Left ventricle myocardium superior (tissue), 1 donor: ENCODE measurements around the gene UGT2B7. TPM values are rescaled to one million over a fixed set of nuclear protein-coding genes. Genes with fewer than 3 reads are reported as not detected.
"Not testable (repeated sequence)": the region's sequence is repeated elsewhere in the genome, so short reads cannot be mapped to it uniquely, and the experiment has no call there.

Source experiments
- ATAC-seq: fragments of 200-7000 bp; cut with Tn5 transposase; one replicate; pipeline ENCODE4 v1.9.1; 2020; ENCODE audit warnings: mild to moderate bottlenecking, moderate library complexity
- DNase-seq: peaks from one replicate; pipeline ENCODE4 v3.0.0-alpha.2; 2020
- intact Hi-C: fragments of 100-400 bp; cut with micrococcal nuclease; formaldehyde crosslinking; loops from one replicate; pipeline ENCODE4 v1.11.0; 2022
- total RNA-seq: library from RNA; stranded (reverse); fragmentation: NEBNext Ultra II Directional; extraction: Animal tissue kit (Norgen Biotek cat#: 25700); gene quantifications from one replicate; pipeline ENCODE4 v1.2.1, GENCODE V29; 2021
- donor health status: DM: no; HTN: yes; CAD: no; lungs with severe emphysema.

The UGT2B7 gene
- total RNA-seq, 1 donor from 2014 or later = not detected

DNA sequence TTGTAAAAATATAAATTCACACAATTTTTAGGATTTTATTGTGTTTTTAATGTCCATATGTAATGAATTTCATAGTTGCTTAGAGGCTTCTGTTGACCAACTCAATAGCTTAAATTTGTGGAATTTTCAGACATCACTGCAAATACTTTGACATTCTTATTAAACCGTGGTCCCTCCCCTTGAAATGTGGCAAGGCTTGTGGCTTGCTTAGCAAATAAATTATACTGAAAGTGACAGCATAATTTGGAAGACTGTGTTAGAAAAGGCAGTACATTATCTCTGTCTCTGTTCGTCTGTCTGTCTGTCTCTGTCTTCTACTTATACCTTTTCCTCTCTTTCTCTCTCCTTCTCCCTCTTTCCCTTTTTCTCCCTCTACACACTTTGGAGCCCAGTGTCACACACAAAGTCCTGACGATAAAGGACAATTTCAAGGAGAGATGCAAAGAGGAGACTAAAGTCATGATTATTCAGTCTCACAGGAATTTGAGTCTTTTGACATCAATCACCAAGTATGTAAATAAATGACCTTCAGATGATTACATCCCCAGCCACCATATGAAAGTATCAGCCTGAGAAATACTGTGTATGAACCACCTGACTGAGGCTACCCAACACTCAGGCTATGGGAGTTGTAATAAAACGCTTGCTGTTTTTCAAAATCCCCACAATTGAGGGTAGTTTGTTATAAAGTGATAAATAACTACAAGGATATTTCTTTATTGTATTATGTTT, 21.0 kb upstream of the UGT2B7 start:
- DNase-seq (no peak), ATAC-seq (no peak)
- intact Hi-C loops = no loop called here

DNA sequence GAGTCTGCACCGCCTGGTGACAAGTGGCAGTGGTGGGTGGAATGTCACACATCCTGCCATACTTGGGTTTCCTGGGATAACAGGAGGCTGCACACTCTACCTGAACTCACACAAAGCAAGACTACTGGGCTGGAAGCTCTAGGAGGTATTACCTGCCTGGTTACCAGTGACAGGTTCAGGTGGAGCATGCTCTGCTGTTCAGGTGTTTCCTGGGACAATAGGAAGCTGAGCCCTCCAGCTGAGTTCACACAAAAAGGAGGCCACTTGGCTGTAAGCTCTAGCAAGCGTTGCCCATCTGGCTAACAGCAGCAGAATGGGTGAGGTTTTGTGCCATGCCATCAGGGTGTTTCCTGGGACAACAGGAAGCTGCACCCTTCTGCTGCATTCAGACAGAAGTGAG, 17.4 kb upstream of the UGT2B7 start:
- ATAC-seq (no peak), DNase-seq (no peak)
- intact Hi-C loops = no loop called here

DNA sequence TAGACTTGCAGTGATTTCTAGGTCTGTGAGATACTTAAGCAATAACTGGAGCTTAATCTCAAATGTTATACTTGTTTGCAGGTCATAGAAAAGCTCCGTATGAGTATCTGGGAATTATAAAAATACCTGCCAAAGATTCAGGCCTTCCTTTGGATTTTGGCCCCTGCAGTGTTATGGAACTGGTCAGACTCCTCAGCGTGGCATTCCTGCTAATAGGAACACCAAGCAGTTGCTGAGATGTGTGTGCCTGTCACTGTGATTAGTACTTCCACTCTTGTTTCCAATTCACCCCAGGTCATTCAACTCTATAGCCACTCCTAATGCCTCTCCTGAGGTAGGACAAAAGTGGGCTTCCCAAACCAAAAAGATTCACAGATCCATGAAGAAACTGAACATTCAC, 7.8 kb upstream of the UGT2B7 start:
- DNase-seq = no peak
- intact Hi-C loops = no loop called here
- ATAC-seq = no peak

DNA sequence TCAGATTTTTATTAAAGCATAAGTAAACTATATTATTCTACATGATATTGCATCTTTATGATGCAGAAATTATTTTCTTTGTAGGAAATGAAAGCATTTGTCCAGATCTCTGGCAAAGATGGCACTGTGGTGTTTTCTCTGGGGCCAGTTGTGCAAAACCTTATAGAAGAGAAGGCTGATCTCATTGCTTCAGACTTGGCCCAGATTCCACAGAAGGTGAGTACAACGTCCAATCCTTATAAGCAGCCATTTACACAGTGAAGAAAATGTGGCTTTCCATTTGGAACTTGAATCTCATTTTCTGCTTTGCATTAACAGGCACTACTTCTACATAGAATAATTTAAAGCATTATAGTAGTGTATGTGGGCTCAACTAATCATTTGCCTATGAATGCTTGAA, 6.9 kb upstream of the UGT2B7 start:
- no peak for DNase-seq
- ATAC-seq = no peak
- intact Hi-C loops = no loop called here

DNA sequence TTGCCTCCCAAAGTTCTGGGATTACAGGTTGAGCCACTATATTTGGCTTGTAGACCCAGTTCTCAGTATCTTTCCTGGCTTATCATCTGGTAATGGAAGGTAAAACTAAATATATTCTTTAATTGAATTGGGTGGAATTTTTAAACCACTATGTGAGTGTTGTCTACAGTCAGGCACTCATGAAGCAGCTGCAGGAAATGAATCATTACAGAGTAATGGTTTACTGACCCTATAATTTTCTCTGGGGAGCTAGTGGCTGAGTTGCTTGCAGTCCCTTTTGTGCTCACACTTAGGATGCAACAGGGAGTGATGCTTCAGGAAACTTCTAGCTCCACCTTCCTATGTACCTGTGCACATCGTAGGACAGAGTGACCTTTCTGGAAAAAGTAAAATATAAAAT, 4.1 kb upstream of the UGT2B7 start:
- no peak for ATAC-seq
- intact Hi-C loops = no loop called here
- DNase-seq = no peak

DNA sequence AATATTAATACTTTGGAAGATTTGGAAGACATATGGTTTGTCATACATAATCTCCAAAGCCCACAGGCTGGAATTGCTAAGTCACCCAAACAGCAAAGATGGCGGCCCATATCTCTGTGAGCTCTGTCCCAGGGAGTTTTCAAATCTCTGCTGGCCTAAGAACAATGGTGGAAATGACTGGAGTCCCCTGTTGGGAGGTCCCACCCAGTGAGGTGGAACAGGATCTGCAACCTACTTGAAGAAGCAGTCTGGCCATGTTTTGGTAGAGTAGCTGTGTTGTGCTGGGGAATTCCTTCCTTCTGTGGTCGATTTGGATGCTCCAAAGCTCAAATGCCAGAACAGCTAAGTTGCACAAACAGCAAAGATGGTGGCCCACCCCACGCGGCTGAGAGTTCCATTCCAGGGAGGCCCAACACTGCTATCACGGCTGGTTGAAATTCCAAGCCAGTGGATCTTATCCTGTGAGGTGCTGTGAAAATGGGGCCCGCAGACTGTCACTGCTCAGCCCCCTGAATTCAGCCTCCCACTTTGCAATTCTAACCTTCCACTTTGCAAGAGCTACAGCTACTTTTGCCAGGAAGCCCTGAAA, 3.2 kb upstream of the UGT2B7 start:
- DNase-seq = no peak
- ATAC-seq = no peak
- intact Hi-C loops = no loop called here

DNA sequence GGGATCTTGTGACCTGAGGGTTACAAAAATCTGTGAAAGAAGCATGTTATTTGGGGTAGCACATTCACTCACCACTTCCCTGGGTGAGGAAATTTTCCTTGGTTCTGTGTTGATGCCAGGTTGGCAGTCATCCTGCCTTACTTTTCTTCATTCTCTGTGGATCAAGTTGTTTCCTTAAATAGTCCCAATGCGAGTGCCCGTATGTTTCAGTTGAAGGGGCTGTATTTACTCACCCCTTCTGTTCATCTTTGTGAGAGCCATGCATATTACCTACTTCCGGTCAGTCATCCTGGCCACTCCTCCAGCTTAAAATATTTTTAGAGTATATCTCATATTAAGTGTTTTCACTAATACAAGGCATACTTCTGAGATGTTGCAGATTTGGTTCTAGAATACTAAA, 2.6 kb upstream of the UGT2B7 start:
- ATAC-seq (no peak), DNase-seq (no peak)
- intact Hi-C loops = no loop called here

DNA sequence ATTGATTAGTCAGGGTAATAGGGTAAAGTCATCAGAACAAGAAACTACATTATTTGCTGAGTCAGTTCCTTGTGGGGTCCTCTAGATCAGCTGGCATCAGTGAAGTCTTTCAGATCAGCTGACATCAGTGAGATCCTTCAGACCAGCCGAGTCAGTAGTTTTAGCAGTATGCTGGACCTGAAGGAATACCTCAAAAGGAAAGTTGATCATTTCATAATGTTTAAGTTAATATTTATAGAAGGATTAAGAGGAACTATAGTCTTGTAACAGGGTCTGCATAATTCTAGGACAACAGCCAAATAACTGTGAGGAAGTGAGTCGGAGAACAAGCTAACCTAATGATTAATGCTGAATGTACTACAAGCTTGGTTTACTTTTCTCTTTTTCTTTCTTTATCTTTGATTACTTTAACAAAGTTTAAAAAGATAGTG, 958 bp upstream of the UGT2B7 start:
- ATAC-seq (no peak), DNase-seq (no peak)
- intact Hi-C loops = no loop called here

DNA sequence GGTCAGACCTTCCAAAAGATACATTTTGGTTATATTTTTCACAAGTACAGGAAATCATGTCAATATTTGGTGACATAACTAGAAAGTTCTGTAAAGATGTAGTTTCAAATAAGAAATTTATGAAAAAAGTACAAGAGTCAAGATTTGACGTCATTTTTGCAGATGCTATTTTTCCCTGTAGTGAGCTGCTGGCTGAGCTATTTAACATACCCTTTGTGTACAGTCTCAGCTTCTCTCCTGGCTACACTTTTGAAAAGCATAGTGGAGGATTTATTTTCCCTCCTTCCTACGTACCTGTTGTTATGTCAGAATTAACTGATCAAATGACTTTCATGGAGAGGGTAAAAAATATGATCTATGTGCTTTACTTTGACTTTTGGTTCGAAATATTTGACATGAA, 536 bp downstream of the UGT2B7 start:
- ATAC-seq (no peak), DNase-seq (no peak)
- intact Hi-C loops = no loop called here

DNA sequence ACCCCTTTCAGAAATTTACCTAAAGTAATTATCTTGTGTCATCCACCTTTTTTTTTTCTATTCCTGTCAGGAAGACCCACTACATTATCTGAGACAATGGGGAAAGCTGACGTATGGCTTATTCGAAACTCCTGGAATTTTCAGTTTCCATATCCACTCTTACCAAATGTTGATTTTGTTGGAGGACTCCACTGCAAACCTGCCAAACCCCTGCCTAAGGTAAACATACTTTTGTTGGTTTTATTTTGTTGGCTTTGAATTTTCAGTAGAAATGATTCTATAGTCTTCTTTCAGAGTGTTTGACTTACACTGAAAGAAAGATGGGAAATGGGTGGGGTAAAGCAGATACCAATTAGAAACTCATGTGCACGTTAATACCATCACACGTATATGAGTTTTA, 2.2 kb downstream of the UGT2B7 start:
- intact Hi-C loops = no loop called here
- DNase-seq (no peak), ATAC-seq (no peak)

DNA sequence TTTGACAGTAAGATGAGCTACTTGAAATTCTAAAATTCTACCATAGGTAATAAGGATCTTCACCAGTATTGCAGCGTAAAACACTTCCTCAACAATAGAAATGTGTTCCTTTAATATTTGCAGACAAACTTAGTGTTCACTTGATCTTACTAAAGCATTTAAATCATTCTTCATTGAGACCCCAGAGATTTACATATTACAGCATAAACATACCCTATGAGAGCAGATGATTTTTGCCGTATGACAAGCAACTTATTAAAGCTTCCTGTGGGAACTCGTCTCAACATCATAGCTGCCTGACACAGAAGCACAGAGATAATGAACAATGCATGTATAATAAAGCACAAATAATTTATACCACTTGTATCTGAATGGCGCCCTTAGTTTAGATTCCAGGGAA, 3.6 kb downstream of the UGT2B7 start:
- DNase-seq (no peak), ATAC-seq (no peak)
- intact Hi-C loops = no loop called here

DNA sequence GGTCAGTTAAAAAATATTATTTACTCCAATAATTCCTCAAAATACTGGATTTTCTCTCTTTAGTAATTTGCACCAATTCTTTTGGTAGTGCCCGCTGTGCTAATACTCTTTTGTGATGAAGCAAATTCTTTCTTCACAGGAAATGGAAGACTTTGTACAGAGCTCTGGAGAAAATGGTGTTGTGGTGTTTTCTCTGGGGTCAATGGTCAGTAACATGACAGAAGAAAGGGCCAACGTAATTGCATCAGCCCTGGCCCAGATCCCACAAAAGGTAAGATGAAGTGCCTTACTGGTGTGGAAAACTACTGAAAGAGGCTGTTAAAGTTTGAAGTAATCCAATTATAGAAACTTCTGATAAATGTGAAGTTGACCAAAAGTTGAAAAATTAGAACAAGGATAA, 6.4 kb downstream of the UGT2B7 start:
- DNase-seq, ATAC-seq, intact Hi-C loops: not testable (repeated sequence)

DNA sequence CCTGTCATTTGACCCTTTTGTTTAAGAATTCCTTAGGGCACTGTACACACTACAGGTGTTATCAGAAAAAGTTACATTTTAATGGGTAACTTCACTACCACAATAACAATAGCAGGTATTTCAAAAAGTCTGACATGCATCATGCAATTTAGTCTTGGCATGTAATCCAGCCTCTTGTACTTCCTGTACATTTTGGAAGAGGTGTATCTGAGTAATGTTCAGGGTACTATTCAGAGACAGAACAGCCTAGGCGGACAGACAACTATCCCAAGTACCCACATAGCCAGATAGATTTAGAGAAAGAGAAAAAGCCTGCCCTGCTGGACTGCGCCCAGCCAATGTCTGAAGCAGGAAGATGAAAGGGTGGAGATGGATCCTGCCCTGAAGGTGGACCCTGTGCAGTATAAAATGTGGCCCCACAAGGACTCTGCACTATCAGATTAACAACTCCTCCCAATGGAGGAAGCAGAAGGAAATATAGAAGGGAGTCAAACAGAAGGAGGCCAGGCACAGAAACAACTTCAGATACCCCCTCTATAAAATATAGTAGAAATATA, 8.5 kb downstream of the UGT2B7 start:
- no peak for ATAC-seq
- intact Hi-C loops = no loop called here
- no peak for DNase-seq

DNA sequence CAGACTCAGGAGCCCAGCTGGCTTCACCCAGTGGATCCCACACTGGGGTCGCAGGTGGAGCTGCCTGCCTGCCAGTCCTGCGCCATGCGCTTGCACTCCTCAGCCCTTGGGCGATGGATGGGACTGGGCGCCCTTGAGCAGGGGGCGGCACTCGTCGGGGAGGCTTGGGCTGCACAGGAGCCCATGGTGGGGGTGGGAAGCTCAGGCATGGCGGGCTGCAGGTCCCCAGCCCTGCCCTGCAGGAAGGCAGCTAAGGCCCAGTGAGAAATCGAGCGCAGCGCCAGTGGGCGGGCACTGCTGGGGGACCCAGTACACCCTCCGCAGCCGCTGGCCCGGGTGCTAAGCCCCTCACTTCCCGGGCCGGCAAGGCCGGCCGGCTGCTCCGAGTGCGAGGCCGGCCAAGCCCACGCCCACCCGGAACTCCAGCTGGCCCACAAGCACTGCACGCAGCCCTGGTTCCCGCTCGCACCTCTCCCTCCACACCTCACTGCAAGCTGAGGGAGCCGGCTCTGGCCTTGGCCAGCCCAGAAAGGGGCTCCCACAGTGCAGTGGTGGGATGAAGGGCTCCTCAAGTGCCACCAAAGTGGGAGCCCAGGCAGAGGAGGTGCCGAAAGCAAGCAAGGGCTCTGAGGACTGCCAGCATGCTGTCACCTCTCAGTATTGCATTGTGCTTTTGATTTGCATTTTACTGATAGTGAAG, 19.0 kb downstream of the UGT2B7 start:
- intact Hi-C loops, DNase-seq, ATAC-seq: not testable (repeated sequence)

DNA sequence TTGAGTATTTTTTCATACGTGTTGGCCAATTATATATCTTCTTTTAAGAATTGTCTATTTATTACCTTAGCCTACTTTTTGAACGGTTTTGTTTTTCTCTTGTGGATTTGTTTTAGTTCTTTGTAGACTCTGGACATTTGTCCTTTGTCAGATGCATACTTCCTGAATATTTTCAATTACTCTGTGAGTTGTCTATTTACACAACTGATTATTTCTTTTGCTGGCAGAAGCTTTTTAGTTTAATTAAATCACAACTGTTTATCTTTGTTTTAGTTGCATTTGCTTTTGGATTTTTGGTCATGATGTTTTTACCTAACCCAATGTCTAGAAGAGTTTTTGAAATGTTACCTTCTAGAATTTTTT, 19.6 kb downstream of the UGT2B7 start:
- intact Hi-C loops = no loop called here
- no peak for DNase-seq
- ATAC-seq = no peak

DNA sequence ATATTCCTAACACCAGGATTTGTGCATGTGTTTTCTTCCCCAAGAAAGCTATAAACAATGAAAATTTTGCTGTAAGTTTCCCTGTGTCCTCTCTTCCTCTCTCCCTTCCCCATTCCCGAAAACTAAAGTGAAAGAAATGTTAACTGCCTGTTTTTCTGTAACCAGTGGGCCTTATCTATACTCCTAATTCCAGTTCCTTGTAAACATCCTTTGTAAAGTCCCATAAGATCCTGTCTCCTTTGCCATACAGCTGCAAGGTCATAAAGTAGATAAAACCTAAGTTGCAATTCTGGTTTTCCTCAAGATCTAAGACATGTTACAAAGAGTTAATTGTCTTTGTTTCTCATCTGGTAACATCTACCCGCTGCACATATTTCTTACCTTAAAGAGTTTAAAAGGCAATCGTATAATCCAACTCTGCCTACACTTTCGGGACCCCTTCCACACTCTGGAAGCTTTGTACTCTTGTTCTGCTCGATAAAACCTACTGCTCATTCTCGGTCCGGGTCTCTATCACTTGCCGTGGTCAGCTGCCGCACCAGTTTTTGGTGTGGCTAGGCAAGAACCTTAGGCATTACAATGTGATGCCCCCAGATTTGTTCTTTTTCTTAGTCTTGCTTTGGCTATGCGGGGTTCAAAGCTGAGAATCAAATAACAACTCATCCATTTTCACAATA, 20.5 kb downstream of the UGT2B7 start:
- DNase-seq (no peak), ATAC-seq (no peak)
- intact Hi-C loops = no loop called here

DNA sequence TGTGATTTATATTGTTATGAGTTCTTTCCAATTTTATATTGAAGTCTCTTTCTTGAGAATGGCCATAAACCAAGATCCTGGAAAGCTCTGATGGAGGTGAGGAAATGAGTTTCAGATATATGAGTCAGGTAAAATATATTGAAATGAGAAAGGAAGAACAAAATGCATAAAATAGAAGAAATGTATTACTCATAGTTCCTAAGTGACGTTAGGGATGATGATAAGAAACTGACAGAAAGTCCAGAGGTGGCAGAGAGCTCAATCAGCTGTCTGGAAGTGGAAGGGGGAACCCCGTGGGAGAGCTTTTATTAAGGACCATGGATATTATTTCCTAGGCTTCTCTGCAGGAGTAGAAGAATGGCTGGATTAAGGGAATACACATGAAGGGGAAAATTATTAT, 24.6 kb downstream of the UGT2B7 start:
- DNase-seq (no peak), ATAC-seq (no peak)
- intact Hi-C loops = loop anchor here (10.0 kb wide), 1 partner anchor 236 kb away; no protein-coding TSS in a partner anchor

DNA sequence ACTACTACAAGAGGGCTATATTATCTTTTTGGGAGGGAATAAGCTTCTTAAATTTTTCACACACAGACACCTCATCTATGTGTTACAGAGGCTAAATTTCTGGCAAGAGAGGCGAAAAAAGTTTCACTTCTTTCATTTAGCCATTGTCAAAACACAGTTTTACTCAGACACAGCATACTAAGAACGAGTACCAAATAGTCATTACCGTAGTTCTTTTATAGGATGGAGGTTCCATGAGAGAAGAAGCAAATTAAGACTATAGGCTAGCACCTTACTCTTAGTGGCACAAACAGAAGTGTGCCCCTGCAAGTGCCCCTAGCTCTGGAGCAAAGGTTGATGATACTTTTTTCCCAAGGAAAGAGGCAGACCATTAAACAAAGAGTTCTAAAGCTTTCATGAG, 26.2 kb downstream of the UGT2B7 start:
- intact Hi-C loops = loop anchor here (10.0 kb wide), 1 partner anchor 238 kb away; no protein-coding TSS in a partner anchor
- no peak for ATAC-seq

DNA sequence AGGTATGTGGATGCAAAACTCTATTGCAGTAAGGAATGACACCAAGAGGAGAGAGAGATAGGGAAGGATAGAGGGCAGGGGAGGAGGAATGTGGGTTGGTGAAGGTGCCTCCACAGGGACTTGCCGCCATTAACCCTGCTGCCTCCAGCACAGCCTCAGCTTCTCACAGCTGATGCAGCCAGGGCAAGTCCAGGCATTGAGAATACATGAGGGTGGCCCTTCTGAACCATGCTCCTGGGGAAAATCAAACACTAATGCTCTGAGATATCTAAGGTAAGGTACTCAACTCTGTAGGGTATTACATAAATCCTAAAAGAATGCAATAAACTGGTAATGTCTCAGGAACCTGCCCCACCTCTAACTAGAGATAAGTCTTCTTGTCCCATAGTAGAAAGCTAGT, 28.7 kb downstream of the UGT2B7 start:
- intact Hi-C loops = loop anchor here (10.0 kb wide), 1 partner anchor 240 kb away; no protein-coding TSS in a partner anchor
- no peak for DNase-seq
- ATAC-seq = no peak

More for the DNA sequence above, 26.2 kb downstream of the UGT2B7 start:
- no peak for DNase-seq

DNA sequence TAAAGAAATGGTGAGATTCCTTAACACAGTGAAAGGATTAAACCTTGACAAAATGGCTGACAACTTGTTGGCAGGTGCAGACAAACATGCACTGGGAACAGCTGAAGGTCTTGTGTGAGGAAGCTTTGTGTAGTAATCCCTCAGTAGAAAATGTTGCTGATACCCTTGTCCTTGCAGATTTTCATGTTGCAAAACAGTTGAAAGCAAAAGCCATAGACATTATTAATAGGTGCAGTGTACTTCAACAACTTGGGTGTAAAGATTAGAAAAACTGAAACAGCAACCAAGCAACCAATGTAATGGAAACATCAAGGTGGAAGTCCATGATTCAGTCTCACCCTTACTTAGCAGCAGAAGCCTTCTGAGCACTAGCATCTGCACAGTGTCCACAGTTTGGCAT, 29.8 kb downstream of the UGT2B7 start:
- intact Hi-C loops = loop anchor here (10.0 kb wide), 1 partner anchor 241 kb away; no protein-coding TSS in a partner anchor
- ATAC-seq (no peak), DNase-seq (no peak)
